Liver (tissue), 9 donors: ENCODE measurements around the gene SNX33. TPM values are rescaled to one million over a fixed set of nuclear protein-coding genes. Genes with fewer than 3 reads are reported as not detected.

ENCODE experiments used
- DNase-seq: peaks from one replicate; pipeline ENCODE4 v3.0.0-alpha.2; 2017; ENCODE audit warnings: low spot score
- H3K27ac ChIP-seq, 2 donors: one replicate each; pipeline ENCODE4 v1.7.0; 2013; ENCODE audit warnings: inconsistent platforms in 2 of 2, low read length in 2 of 2, control low read depth in 1 of 2, low read depth in 1 of 2, mild to moderate bottlenecking in 1 of 2
- H3K27me3 ChIP-seq, 4 donors: one replicate each; pipeline versions ENCODE4 v1.6.1 to v1.7.0; 2013; ENCODE audit warnings: low read length in 3 of 4, inconsistent platforms in 1 of 4, mild to moderate bottlenecking in 1 of 4, moderate library complexity in 1 of 4; ENCODE audit not compliant: control insufficient read depth in 4 of 4, insufficient read depth in 4 of 4
- H3K36me3 ChIP-seq, 4 donors: one replicate each; pipeline versions ENCODE4 v1.6.1 to v1.7.0; 2013; ENCODE audit warnings: low read length in 3 of 4, mild to moderate bottlenecking in 3 of 4, low read depth in 1 of 4, moderate library complexity in 1 of 4; ENCODE audit not compliant: control insufficient read depth in 4 of 4, insufficient read depth in 3 of 4
- H3K4me1 ChIP-seq, 4 donors: one replicate each; pipeline versions ENCODE4 v1.6.1 to v1.7.0; 2013; ENCODE audit warnings: low read length in 3 of 4, mild to moderate bottlenecking in 3 of 4, moderate library complexity in 1 of 4; ENCODE audit not compliant: control insufficient read depth in 4 of 4, insufficient read depth in 4 of 4
- H3K4me3 ChIP-seq, 3 donors: one replicate each; pipeline versions ENCODE4 v1.6.1 to v1.7.0; 2013; ENCODE audit warnings: low read length in 3 of 3, control low read depth in 1 of 3, low read depth in 1 of 3, mild to moderate bottlenecking in 1 of 3
- H3K9ac ChIP-seq, 2 donors: one replicate each; pipeline ENCODE4 v1.7.0; 2013; ENCODE audit warnings: low read length in 2 of 2, mild to moderate bottlenecking in 2 of 2, moderate library complexity in 2 of 2, control low read depth in 1 of 2, low read depth in 1 of 2
- H3K9me3 ChIP-seq, 4 donors: one replicate each; pipeline versions ENCODE4 v1.6.1 to v1.7.0; 2013; ENCODE audit warnings: low read length in 3 of 4; ENCODE audit not compliant: control insufficient read depth in 4 of 4
- EGR1 ChIP-seq, 2 donors: IDR thresholded peaks; 2 replicates each; pipeline ENCODE4 v1.6.1; 2016 to 2018; ENCODE audit warnings: antibody characterized with exemption in 2 of 2, low read depth in 2 of 2
- FOXA1 ChIP-seq: IDR thresholded peaks from 2 replicates; pipeline ENCODE4 v1.6.1; 2016; ENCODE audit warnings: antibody characterized with exemption
- FOXA2 ChIP-seq: IDR thresholded peaks from 2 replicates; pipeline ENCODE4 v1.6.1; 2016; ENCODE audit warnings: antibody characterized with exemption
- GABPA ChIP-seq, 2 donors: IDR thresholded peaks in 1 of 2; conservative IDR thresholded peaks in 1 of 2; 2 replicates each; pipeline ENCODE4 v1.6.1; 2016; ENCODE audit warnings: antibody characterized with exemption in 2 of 2, mild to moderate bottlenecking in 1 of 2, moderate library complexity in 1 of 2
- HNF4A ChIP-seq, 2 donors: conservative IDR thresholded peaks; 2 replicates each; pipeline ENCODE4 v1.6.1; 2016; ENCODE audit warnings: antibody characterized with exemption in 2 of 2, mild to moderate bottlenecking in 2 of 2
- HNF4G ChIP-seq: IDR thresholded peaks from 2 replicates; pipeline ENCODE4 v1.6.1; 2016; ENCODE audit warnings: antibody characterized with exemption
- JUND ChIP-seq, 2 donors: IDR thresholded peaks; 2 replicates each; pipeline ENCODE4 v1.6.1; 2016; ENCODE audit warnings: antibody characterized with exemption in 2 of 2
- NR2F2 ChIP-seq: IDR thresholded peaks from 2 replicates; pipeline ENCODE4 v1.6.1; 2016; ENCODE audit warnings: antibody characterized with exemption
- RAD21 ChIP-seq, 2 donors: IDR thresholded peaks; 2 replicates each; pipeline ENCODE4 v1.6.1; 2016; ENCODE audit warnings: antibody characterized with exemption in 2 of 2, mild to moderate bottlenecking in 2 of 2
- RXRA ChIP-seq, 2 donors: IDR thresholded peaks; 2 replicates each; pipeline ENCODE4 v1.6.1; 2017 to 2018; ENCODE audit warnings: antibody characterized with exemption in 2 of 2, mild to moderate bottlenecking in 1 of 2
- SP1 ChIP-seq: IDR thresholded peaks from 2 replicates; pipeline ENCODE4 v1.6.1; 2018; ENCODE audit warnings: antibody characterized with exemption, mild to moderate bottlenecking
- TAF1 ChIP-seq: conservative IDR thresholded peaks from 2 replicates; pipeline ENCODE4 v1.6.1; 2016; ENCODE audit warnings: antibody characterized with exemption, mild to moderate bottlenecking
- YY1 ChIP-seq: IDR thresholded peaks from 2 replicates; pipeline ENCODE4 v1.6.1; 2016; ENCODE audit warnings: antibody characterized with exemption, mild to moderate bottlenecking
- WGBS: extraction: QIAGEN DNeasy Blood & Tissue Kit; methylation state at CpG from one replicate; pipeline ENCODE4 v1.1.7; 2013; 5-methylcytosine and 5-hydroxymethylcytosine counted together
- polyA plus RNA-seq, 2 donors: library from polyadenylated mRNA; stranded (reverse) in 1 of 2; unstranded in 1 of 2; fragments of 200-250 nt in 1 of 2; fragments of >200 nt in 1 of 2; fragmentation: Nextera tagmentation in 1 of 2; extraction: Ambion mirVana in 1 of 2; gene quantifications; one replicate each; pipeline versions ENCODE4 v1.2.1 to v1.2.3, GENCODE V29; 2013 to 2015
- total RNA-seq, 2 donors: library from RNA; depleted of rRNA; stranded (reverse); fragments of >200 nt; gene quantifications; one replicate each; pipeline ENCODE4 v1.2.3, GENCODE V29; 2014
- TF ChIP-seq, protein P1 (sequence below): IDR thresholded peaks from 2 replicates; pipeline ENCODE4 v1.6.1; 2016; ENCODE audit warnings: antibody characterized with exemption
- TF ChIP-seq, protein P2 (sequence below): IDR thresholded peaks from 2 replicates; pipeline ENCODE4 v1.6.1; 2016; ENCODE audit warnings: antibody characterized with exemption
- TF ChIP-seq, protein P3 (sequence below): IDR thresholded peaks from 2 replicates; pipeline ENCODE4 v1.6.1; 2016; ENCODE audit warnings: antibody characterized with exemption, mild to moderate bottlenecking
- TF ChIP-seq, protein P4 (sequence below): IDR thresholded peaks from 2 replicates; pipeline ENCODE4 v1.6.1; 2016; ENCODE audit warnings: antibody characterized with exemption
- TF ChIP-seq, protein P5 (sequence below): fragments of 150-350 bp; IDR thresholded peaks from 2 replicates; pipeline ENCODE4 v1.5.1; 2017; ENCODE audit warnings: improper control_type of control experiment, low read depth, low read length; ENCODE audit not compliant: missing input control
- donor health status: healthy.
- donor health status: healthy.
- donor health status: healthy.
- donor health status: healthy.
- donor health status: healthy.

SNX33 gene
- total and polyA plus RNA-seq, 4 donors, result 7.1 to 10.8 (median 9.1) TPM

DNA sequence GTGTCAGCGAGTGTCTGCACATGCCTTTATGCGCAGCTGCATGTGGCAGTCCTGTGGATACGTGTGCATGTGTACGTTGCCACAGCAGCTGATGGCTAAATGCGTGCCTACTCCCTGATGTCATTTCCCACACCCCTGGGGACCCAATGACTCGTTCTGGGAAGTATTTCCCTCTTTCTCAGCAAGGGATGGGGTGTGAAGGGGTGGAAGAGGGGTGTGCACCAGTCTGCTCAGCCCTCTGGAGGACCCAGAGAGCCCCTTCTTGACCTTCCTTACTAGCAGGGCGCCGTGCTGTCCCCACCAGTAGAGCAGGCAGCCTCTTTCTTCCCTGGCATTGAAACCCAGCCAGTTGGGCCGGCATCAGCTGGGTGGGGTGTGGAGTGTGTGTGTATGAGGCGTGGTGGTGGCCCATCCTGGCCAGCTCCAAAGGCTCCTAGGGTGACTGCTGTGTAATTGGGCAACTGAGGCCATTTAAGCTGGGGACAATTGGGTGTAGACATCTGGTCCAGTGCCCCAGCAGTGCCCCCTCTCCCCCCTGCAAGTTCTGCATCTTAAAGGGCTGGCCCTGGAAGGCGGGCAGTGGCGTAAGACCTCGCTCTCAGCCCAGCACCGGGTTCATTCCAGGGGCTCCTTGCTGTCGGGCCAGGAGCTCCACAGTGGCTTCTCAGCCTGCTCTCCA lies 19.2 kb downstream of the SNX33 start:
- no peaks in the 10 kb centered on the region for H3K9me3 ChIP-seq
- peaks cover 6 to 30% (median 24%) of the 10 kb centered on the region in 4 donors for H3K4me1 ChIP-seq
- DNase-seq, result no peak
- no peaks in the 10 kb centered on the region for H3K27me3 ChIP-seq
- H3K36me3 ChIP-seq, result no peaks in the 10 kb centered on the region
- H3K27ac ChIP-seq, result no peak overlapping the region
- TF ChIP-seq TAF1 (no peak), JUND (IDR thresholded peaks at IDR 0.05) (no peak), YY1 (no peak), EGR1 (IDR thresholded peaks at IDR 0.05; ENCODE audit: low read depth in 2 of 2) (no peak), HNF4A (conservative IDR thresholded peaks at IDR 0.05) (no peak), FOXA1 (no peak), GABPA (IDR thresholded peaks at IDR 0.05 in 1 of 2, conservative IDR thresholded peaks at IDR 0.05 in 1 of 2) (no peak), RXRA (IDR thresholded peaks at IDR 0.05) (no peak), NR2F2 (no peak), SP1 (no peak), RAD21 (IDR thresholded peaks at IDR 0.05) (no peak), FOXA2 (no peak), HNF4G (no peak)
- TF ChIP-seq, protein P1, sequence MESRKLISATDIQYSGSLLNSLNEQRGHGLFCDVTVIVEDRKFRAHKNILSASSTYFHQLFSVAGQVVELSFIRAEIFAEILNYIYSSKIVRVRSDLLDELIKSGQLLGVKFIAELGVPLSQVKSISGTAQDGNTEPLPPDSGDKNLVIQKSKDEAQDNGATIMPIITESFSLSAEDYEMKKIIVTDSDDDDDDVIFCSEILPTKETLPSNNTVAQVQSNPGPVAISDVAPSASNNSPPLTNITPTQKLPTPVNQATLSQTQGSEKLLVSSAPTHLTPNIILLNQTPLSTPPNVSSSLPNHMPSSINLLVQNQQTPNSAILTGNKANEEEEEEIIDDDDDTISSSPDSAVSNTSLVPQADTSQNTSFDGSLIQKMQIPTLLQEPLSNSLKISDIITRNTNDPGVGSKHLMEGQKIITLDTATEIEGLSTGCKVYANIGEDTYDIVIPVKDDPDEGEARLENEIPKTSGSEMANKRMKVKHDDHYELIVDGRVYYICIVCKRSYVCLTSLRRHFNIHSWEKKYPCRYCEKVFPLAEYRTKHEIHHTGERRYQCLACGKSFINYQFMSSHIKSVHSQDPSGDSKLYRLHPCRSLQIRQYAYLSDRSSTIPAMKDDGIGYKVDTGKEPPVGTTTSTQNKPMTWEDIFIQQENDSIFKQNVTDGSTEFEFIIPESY, result no peak
- TF ChIP-seq, protein P2, sequence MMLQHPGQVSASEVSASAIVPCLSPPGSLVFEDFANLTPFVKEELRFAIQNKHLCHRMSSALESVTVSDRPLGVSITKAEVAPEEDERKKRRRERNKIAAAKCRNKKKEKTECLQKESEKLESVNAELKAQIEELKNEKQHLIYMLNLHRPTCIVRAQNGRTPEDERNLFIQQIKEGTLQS, result no peak
- TF ChIP-seq, protein P3, sequence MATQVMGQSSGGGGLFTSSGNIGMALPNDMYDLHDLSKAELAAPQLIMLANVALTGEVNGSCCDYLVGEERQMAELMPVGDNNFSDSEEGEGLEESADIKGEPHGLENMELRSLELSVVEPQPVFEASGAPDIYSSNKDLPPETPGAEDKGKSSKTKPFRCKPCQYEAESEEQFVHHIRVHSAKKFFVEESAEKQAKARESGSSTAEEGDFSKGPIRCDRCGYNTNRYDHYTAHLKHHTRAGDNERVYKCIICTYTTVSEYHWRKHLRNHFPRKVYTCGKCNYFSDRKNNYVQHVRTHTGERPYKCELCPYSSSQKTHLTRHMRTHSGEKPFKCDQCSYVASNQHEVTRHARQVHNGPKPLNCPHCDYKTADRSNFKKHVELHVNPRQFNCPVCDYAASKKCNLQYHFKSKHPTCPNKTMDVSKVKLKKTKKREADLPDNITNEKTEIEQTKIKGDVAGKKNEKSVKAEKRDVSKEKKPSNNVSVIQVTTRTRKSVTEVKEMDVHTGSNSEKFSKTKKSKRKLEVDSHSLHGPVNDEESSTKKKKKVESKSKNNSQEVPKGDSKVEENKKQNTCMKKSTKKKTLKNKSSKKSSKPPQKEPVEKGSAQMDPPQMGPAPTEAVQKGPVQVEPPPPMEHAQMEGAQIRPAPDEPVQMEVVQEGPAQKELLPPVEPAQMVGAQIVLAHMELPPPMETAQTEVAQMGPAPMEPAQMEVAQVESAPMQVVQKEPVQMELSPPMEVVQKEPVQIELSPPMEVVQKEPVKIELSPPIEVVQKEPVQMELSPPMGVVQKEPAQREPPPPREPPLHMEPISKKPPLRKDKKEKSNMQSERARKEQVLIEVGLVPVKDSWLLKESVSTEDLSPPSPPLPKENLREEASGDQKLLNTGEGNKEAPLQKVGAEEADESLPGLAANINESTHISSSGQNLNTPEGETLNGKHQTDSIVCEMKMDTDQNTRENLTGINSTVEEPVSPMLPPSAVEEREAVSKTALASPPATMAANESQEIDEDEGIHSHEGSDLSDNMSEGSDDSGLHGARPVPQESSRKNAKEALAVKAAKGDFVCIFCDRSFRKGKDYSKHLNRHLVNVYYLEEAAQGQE, result no peak
- TF ChIP-seq, protein P4, sequence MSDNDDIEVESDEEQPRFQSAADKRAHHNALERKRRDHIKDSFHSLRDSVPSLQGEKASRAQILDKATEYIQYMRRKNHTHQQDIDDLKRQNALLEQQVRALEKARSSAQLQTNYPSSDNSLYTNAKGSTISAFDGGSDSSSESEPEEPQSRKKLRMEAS, result no peak
- TF ChIP-seq, protein P5, sequence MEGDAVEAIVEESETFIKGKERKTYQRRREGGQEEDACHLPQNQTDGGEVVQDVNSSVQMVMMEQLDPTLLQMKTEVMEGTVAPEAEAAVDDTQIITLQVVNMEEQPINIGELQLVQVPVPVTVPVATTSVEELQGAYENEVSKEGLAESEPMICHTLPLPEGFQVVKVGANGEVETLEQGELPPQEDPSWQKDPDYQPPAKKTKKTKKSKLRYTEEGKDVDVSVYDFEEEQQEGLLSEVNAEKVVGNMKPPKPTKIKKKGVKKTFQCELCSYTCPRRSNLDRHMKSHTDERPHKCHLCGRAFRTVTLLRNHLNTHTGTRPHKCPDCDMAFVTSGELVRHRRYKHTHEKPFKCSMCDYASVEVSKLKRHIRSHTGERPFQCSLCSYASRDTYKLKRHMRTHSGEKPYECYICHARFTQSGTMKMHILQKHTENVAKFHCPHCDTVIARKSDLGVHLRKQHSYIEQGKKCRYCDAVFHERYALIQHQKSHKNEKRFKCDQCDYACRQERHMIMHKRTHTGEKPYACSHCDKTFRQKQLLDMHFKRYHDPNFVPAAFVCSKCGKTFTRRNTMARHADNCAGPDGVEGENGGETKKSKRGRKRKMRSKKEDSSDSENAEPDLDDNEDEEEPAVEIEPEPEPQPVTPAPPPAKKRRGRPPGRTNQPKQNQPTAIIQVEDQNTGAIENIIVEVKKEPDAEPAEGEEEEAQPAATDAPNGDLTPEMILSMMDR, result no peak
- WGBS, result 85% methylated on average over 15 of the region's 15 CpGs
- no peak overlapping the region for H3K9ac ChIP-seq
- H3K4me3 ChIP-seq, result no peak overlapping the region
